HUES6 (cell line): ENCODE results near the gene KXD1.
"Not testable (repeated sequence)": the region's sequence is repeated elsewhere in the genome, so short reads cannot be mapped to it uniquely, and the experiment has no call there.

Experiments used
- H3K27ac ChIP-seq: 2 replicates; pipeline ENCODE4 v1.7.0; 2013; ENCODE audit warnings: low read depth, mild to moderate bottlenecking, low read length, inconsistent platforms
- H3K27me3 ChIP-seq: 2 replicates; pipeline ENCODE4 v1.6.1; 2013; ENCODE audit warnings: low read length; ENCODE audit not compliant: control insufficient read depth, insufficient read depth
- H3K36me3 ChIP-seq: 2 replicates; pipeline ENCODE4 v1.6.1; 2013; ENCODE audit warnings: low read length; ENCODE audit not compliant: control insufficient read depth, insufficient read depth
- H3K4me1 ChIP-seq: 2 replicates; pipeline ENCODE4 v1.6.1; 2013; ENCODE audit warnings: low read length; ENCODE audit not compliant: control insufficient read depth, insufficient read depth
- H3K4me3 ChIP-seq: 2 replicates; pipeline ENCODE4 v1.5.1; 2013; ENCODE audit warnings: low read depth, low read length
- H3K9ac ChIP-seq: one replicate; pipeline ENCODE4 v1.6.1; 2013; ENCODE audit warnings: mild to moderate bottlenecking, low read length
- H3K9me3 ChIP-seq: 2 replicates; pipeline ENCODE4 v1.6.1; 2013; ENCODE audit warnings: low read depth, low read length; ENCODE audit not compliant: control insufficient read depth, insufficient read depth

Gene KXD1

GRCh38 chr19:18594096-18594823 is 36.6 kb downstream of the KXD1 start:
- Histone ChIP-seq H3K27ac (peak overlapping the region; percentile 10; the same call in 1 of the 2 replicates), H3K9me3 (no peaks in the 10 kb centered on the region), H3K27me3 (peaks cover 13% of the 10 kb centered on the region), H3K4me3 (peak overlapping the region; percentile 45), H3K4me1 (peaks cover 43% of the 10 kb centered on the region), H3K36me3 (peaks cover 5% of the 10 kb centered on the region), H3K9ac (peak overlapping the region; percentile 38)

- Histone ChIP-seq H3K36me3 (peaks cover 5% of the 10 kb centered on the region), H3K4me1 (peaks cover 43% of the 10 kb centered on the region), H3K4me3 (peak overlapping the region; percentile 45), H3K27ac (no peak overlapping the region), H3K9me3 (no peaks in the 10 kb centered on the region), H3K27me3 (peaks cover 20% of the 10 kb centered on the region), H3K9ac (peak overlapping the region; percentile 38)
Measured at GRCh38 chr19:18594824-18595373, 37.2 kb downstream of the KXD1 start.

- Histone ChIP-seq H3K9me3 (no peaks in the 10 kb centered on the region), H3K4me1 (peaks cover 43% of the 10 kb centered on the region), H3K36me3 (peaks cover 5% of the 10 kb centered on the region), H3K27me3 (peaks cover 22% of the 10 kb centered on the region), H3K27ac (no peak overlapping the region), H3K9ac (no peak overlapping the region), H3K4me3 (no peak overlapping the region)
Measured at GRCh38 chr19:18595475-18595874, 37.8 kb downstream of the KXD1 start.

GRCh38 chr19:18596752-18597157 is 39.1 kb downstream of the KXD1 start:
- peak overlapping the region; percentile 38 for H3K4me3 ChIP-seq
- no peak overlapping the region for H3K9ac ChIP-seq
- H3K4me1 ChIP-seq = peaks cover 38% of the 10 kb centered on the region

GRCh38 chr19:18597809-18598660 is 40.4 kb downstream of the KXD1 start:
- Histone ChIP-seq H3K27ac (no peak overlapping the region), H3K4me1 (peaks cover 36% of the 10 kb centered on the region), H3K4me3 (no peak overlapping the region), H3K36me3 (no peaks in the 10 kb centered on the region), H3K9ac (no peak overlapping the region), H3K9me3 (no peaks in the 10 kb centered on the region), H3K27me3 (peaks cover 45% of the 10 kb centered on the region)

More at GRCh38 chr19:18596752-18597157, 39.1 kb downstream of the KXD1 start:
- H3K27me3 ChIP-seq = peaks cover 32% of the 10 kb centered on the region
- H3K36me3 ChIP-seq = no peaks in the 10 kb centered on the region; the same call in 1 of the 2 replicates
- no peaks in the 10 kb centered on the region for H3K9me3 ChIP-seq
- no peak overlapping the region for H3K27ac ChIP-seq

GRCh38 chr19:18599485-18599884 is 41.8 kb downstream of the KXD1 start:
- no peak overlapping the region for H3K27ac ChIP-seq
- H3K36me3 ChIP-seq = no peaks in the 10 kb centered on the region
- H3K4me1 ChIP-seq = peaks cover 36% of the 10 kb centered on the region
- H3K9me3 ChIP-seq = no peaks in the 10 kb centered on the region
- H3K27me3 ChIP-seq = peaks cover 59% of the 10 kb centered on the region
- H3K4me3 ChIP-seq = no peak overlapping the region
- no peak overlapping the region for H3K9ac ChIP-seq

- peaks cover 67% of the 10 kb centered on the region for H3K27me3 ChIP-seq
- not testable (repeated sequence) for H3K27ac ChIP-seq, H3K36me3 ChIP-seq, H3K4me3 ChIP-seq, H3K9me3 ChIP-seq, H3K9ac ChIP-seq
- peaks cover 38% of the 10 kb centered on the region for H3K4me1 ChIP-seq
Measured at GRCh38 chr19:18600692-18601397, 43.2 kb downstream of the KXD1 start.

GRCh38 chr19:18601875-18602274 is 44.2 kb downstream of the KXD1 start:
- H3K27me3 ChIP-seq = peaks cover 74% of the 10 kb centered on the region
- no peak overlapping the region for H3K4me3 ChIP-seq
- H3K9me3 ChIP-seq = no peaks in the 10 kb centered on the region
- no peak overlapping the region for H3K27ac ChIP-seq
- H3K9ac ChIP-seq = no peak overlapping the region
- H3K36me3 ChIP-seq = no peaks in the 10 kb centered on the region
- peaks cover 32% of the 10 kb centered on the region for H3K4me1 ChIP-seq

GRCh38 chr19:18603255-18603957 is 45.7 kb downstream of the KXD1 start:
- H3K9ac ChIP-seq = peak overlapping the region; percentile 35
- peak overlapping the region; percentile 58 for H3K4me3 ChIP-seq
- peaks cover 35% of the 10 kb centered on the region for H3K4me1 ChIP-seq
- H3K27ac ChIP-seq = no peak overlapping the region
- no peaks in the 10 kb centered on the region for H3K9me3 ChIP-seq
- peaks cover 88% of the 10 kb centered on the region for H3K27me3 ChIP-seq
- no peaks in the 10 kb centered on the region for H3K36me3 ChIP-seq
